ENCODE measurements around the gene MTTP. TPM values are rescaled to one million over a fixed set of nuclear protein-coding genes. Genes with fewer than 3 reads are reported as not detected.

Gene MTTP
- total and polyA plus RNA-seq, 2 donors, result 0.34 to 0.42 TPM

DNA sequence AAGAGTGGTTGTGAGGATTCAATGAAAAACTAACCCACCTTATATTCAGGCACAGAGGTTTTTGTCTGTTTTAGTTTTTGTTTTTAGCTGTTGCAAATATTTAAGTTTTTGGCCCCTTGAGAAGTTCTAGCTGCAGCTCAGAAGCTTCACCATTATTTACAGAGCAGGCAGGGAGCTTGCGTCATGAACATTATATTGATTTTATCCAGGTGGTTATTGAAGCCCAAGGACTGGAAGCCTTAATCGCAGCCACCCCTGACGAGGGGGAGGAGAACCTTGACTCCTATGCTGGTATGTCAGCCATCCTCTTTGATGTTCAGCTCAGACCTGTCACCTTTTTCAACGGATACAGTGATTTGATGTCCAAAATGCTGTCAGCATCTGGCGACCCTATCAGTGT lies 38.1 kb downstream of the MTTP start:
- H3K9me3 ChIP-seq (ENCODE audit: control insufficient read depth in 2 of 2, insufficient read depth in 1 of 2, low read length in 1 of 2), result no peaks in the 10 kb centered on the region
- no peaks in the 10 kb centered on the region for H3K4me1 ChIP-seq (ENCODE audit: control insufficient read depth in 2 of 2, insufficient read depth in 2 of 2, low read length in 2 of 2)
- no peaks in the 10 kb centered on the region for H3K36me3 ChIP-seq (ENCODE audit: control insufficient read depth in 2 of 2, insufficient read depth in 2 of 2, low read length in 1 of 2)
- DNase-seq (ENCODE audit: low read depth in 6 of 9, low spot score in 9 of 9), result no peak
- no peak overlapping the region for H3K4me3 ChIP-seq (ENCODE audit: low read length in 2 of 2)
- H3K27ac ChIP-seq (ENCODE audit: low read depth in 1 of 2, low read length in 1 of 2), result no peak overlapping the region
- 84% methylated on average over 5 of the region's 5 CpGs for WGBS
- no peaks in the 10 kb centered on the region for H3K27me3 ChIP-seq (ENCODE audit: control insufficient read depth in 2 of 2, insufficient read depth in 1 of 2, low read length in 1 of 2)

DNA sequence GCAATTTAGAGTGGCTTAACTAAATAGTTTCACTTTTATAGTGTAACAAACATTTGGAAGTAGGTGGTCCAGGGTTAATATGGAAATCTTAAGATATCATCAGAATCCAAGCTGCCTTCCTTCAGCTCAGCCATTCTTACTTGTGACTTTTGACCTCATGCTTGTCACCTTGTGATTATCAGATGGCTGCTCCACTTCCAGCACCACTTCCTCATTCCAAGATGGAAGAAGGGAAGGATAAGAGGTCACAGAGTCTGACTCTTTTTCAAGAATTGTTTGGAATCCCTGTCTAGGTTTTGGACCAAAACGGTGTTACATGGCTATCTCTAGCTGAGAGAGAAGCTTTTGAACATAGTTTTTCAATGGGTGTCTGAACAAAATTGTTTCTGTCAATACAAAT lies 39.9 kb downstream of the MTTP start:
- 77% methylated on average over 1 of the region's 1 CpG for WGBS
- Histone ChIP-seq H3K4me1 (ENCODE audit: control insufficient read depth in 2 of 2, insufficient read depth in 2 of 2, low read length in 2 of 2) (no peaks in the 10 kb centered on the region), H3K9me3 (ENCODE audit: control insufficient read depth in 2 of 2, insufficient read depth in 1 of 2, low read length in 1 of 2) (no peaks in the 10 kb centered on the region), H3K36me3 (ENCODE audit: control insufficient read depth in 2 of 2, insufficient read depth in 2 of 2, low read length in 1 of 2) (no peaks in the 10 kb centered on the region), H3K4me3 (ENCODE audit: low read length in 2 of 2) (no peak overlapping the region), H3K27ac (ENCODE audit: low read depth in 1 of 2, low read length in 1 of 2) (no peak overlapping the region), H3K27me3 (ENCODE audit: control insufficient read depth in 2 of 2, insufficient read depth in 1 of 2, low read length in 1 of 2) (no peaks in the 10 kb centered on the region)
- no peak for DNase-seq (ENCODE audit: low read depth in 6 of 9, low spot score in 9 of 9)

DNA sequence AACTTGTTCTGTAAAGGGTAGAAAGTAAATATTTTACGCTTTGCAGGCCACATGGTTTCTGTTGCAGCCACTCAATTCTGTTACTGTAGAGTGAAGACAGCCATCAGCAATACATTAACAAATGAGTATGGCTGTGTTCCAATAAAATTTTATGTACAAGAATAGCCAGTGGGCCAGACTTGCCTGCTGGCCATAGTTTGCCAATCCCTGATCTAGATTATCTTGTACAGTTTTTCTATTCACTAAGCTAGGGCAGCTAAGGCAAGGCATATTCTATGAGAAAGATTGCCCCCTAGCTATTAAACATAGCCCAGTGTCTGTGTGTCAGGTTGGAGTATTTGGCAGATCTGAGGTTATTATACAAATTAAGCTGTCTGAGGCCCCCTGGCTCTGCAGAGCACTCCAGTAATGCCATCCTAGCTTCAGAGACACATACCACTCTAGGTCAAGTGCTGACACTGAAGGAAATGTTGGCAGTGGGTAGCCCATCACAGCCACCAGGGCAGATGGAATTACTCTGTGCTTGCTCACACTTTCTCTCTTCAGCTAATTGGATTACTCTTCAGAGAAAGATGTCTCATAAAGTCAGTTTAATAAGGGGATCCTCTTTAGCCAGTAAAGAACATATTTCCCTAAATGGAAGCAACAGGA lies 40.7 kb downstream of the MTTP start:
- Histone ChIP-seq H3K27me3 (ENCODE audit: control insufficient read depth in 2 of 2, insufficient read depth in 1 of 2, low read length in 1 of 2) (no peaks in the 10 kb centered on the region), H3K27ac (ENCODE audit: low read depth in 1 of 2, low read length in 1 of 2) (no peak overlapping the region), H3K4me1 (ENCODE audit: control insufficient read depth in 2 of 2, insufficient read depth in 2 of 2, low read length in 2 of 2) (no peaks in the 10 kb centered on the region), H3K36me3 (ENCODE audit: control insufficient read depth in 2 of 2, insufficient read depth in 2 of 2, low read length in 1 of 2) (no peaks in the 10 kb centered on the region), H3K9me3 (ENCODE audit: control insufficient read depth in 2 of 2, insufficient read depth in 1 of 2, low read length in 1 of 2) (no peaks in the 10 kb centered on the region), H3K4me3 (ENCODE audit: low read length in 2 of 2) (no peak overlapping the region)
- 95% methylated on average over 1 of the region's 1 CpG for WGBS
- no peak for DNase-seq (ENCODE audit: low read depth in 6 of 9, low spot score in 9 of 9)

DNA sequence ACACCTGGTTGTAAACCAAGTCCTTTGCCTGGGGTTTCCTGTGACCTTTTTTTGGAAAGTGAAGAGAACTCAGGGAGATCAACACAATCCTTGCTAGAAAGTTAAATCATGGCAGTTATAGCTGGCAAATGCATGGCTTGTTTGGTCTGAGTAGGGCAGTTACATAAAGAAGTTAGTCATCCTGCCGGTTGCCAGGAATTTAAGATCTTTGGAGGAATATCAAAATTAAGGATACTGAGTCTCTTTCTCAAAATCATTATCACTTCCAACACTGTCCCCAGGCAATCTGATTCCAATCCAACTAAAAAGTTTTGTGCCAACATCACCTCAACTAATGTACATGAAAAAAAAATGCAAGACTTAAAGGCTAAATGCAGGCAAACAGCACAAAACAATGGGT lies 42.8 kb downstream of the MTTP start:
- Histone ChIP-seq H3K27ac (ENCODE audit: low read depth in 1 of 2, low read length in 1 of 2) (no peak overlapping the region), H3K9me3 (ENCODE audit: control insufficient read depth in 2 of 2, insufficient read depth in 1 of 2, low read length in 1 of 2) (no peaks in the 10 kb centered on the region), H3K36me3 (ENCODE audit: control insufficient read depth in 2 of 2, insufficient read depth in 2 of 2, low read length in 1 of 2) (no peaks in the 10 kb centered on the region), H3K4me1 (ENCODE audit: control insufficient read depth in 2 of 2, insufficient read depth in 2 of 2, low read length in 2 of 2) (no peaks in the 10 kb centered on the region), H3K27me3 (ENCODE audit: control insufficient read depth in 2 of 2, insufficient read depth in 1 of 2, low read length in 1 of 2) (no peaks in the 10 kb centered on the region), H3K4me3 (ENCODE audit: low read length in 2 of 2) (no peak overlapping the region)
- 98% methylated on average over 1 of the region's 1 CpG for WGBS
- DNase-seq (ENCODE audit: low read depth in 6 of 9, low spot score in 9 of 9), result no peak

DNA sequence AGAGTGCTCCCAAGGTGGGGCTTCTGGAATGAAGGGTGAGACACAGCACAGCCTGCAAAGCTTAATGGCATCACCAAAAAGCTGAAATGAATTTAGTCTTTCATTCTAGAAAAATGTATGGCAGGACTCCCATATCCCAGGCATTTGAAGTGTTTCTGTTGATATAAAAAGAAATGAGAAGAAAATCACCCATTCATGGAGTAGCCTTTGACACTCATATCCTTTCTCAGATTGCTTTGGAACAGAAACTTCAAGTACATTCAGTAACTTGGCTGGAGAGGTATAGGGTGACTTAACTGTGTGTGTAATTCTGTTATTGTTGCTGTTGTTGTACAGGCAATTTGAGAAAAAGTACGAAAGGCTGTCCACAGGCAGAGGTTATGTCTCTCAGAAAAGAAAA lies 47.7 kb downstream of the MTTP start:
- Histone ChIP-seq H3K4me3 (ENCODE audit: low read length in 2 of 2) (no peak overlapping the region), H3K27ac (ENCODE audit: low read depth in 1 of 2, low read length in 1 of 2) (no peak overlapping the region), H3K9me3 (ENCODE audit: control insufficient read depth in 2 of 2, insufficient read depth in 1 of 2, low read length in 1 of 2) (no peaks in the 10 kb centered on the region), H3K36me3 (ENCODE audit: control insufficient read depth in 2 of 2, insufficient read depth in 2 of 2, low read length in 1 of 2) (no peaks in the 10 kb centered on the region), H3K27me3 (ENCODE audit: control insufficient read depth in 2 of 2, insufficient read depth in 1 of 2, low read length in 1 of 2) (no peaks in the 10 kb centered on the region), H3K4me1 (ENCODE audit: control insufficient read depth in 2 of 2, insufficient read depth in 2 of 2, low read length in 2 of 2) (no peaks in the 10 kb centered on the region)
- WGBS, result 95% methylated on average over 1 of the region's 1 CpG
- DNase-seq (ENCODE audit: low read depth in 6 of 9, low spot score in 9 of 9), result no peak

DNA sequence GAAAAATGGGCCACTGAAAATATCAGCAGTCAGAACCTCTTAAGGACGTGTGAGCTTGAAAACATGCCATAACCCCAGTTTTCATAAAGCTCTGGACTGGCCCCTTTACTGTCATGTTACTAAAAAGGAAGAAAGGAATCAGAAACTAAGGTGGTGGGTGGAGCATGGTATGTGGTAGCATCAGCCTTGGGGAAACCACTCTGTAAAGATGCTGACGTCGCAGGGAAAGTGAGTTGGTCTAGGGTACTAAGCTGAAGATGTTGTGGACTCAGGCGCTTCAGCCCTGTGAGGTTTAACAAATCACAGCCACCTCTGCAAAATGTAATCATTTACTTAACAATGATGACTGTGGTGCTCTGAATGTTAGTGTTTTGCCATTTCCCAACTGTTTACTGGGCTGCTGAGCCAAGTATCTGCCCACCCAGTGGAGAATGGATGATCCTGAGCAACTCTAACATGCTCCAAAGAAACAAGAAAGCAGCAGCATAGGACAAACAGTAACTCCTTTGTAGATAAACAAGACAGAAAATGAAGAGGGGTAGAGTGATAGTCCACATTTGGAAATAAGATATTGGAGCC lies 49.6 kb downstream of the MTTP start:
- Histone ChIP-seq H3K4me3 (ENCODE audit: low read length in 2 of 2) (no peak overlapping the region), H3K27ac (ENCODE audit: low read depth in 1 of 2, low read length in 1 of 2) (no peak overlapping the region), H3K4me1 (ENCODE audit: control insufficient read depth in 2 of 2, insufficient read depth in 2 of 2, low read length in 2 of 2) (no peaks in the 10 kb centered on the region), H3K9me3 (ENCODE audit: control insufficient read depth in 2 of 2, insufficient read depth in 1 of 2, low read length in 1 of 2) (no peaks in the 10 kb centered on the region), H3K36me3 (ENCODE audit: control insufficient read depth in 2 of 2, insufficient read depth in 2 of 2, low read length in 1 of 2) (no peaks in the 10 kb centered on the region), H3K27me3 (ENCODE audit: control insufficient read depth in 2 of 2, insufficient read depth in 1 of 2, low read length in 1 of 2) (no peaks in the 10 kb centered on the region)
- WGBS, result 87% methylated on average over 4 of the region's 4 CpGs
- no peak for DNase-seq (ENCODE audit: low read depth in 6 of 9, low spot score in 9 of 9)

DNA sequence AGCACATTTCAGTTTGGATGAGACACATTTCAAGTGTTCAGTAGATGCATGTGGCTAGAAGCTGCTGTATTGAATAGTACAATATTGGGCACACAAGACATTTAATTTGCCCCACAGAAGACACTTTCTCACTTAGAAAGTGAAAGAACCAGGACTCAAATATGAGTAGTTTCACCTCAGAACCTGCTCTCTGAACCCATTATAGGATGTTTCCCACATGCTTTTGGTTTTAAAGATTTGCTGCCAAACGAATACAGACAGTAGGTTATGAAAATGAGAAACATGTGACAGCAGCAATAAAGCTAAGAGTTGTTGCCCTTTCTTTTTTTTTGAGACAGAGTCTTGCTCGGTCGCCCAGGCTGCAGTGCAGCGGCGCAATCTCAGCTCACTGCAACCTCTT lies 50.7 kb downstream of the MTTP start:
- no peaks in the 10 kb centered on the region for H3K27me3 ChIP-seq (ENCODE audit: control insufficient read depth in 2 of 2, insufficient read depth in 1 of 2, low read length in 1 of 2)
- no peak for DNase-seq (ENCODE audit: low read depth in 6 of 9, low spot score in 9 of 9)
- H3K36me3 ChIP-seq (ENCODE audit: control insufficient read depth in 2 of 2, insufficient read depth in 2 of 2, low read length in 1 of 2), result no peaks in the 10 kb centered on the region
- H3K27ac ChIP-seq (ENCODE audit: low read depth in 1 of 2, low read length in 1 of 2), result no peak overlapping the region
- WGBS, result 94% methylated on average over 5 of the region's 5 CpGs
- H3K9me3 ChIP-seq (ENCODE audit: control insufficient read depth in 2 of 2, insufficient read depth in 1 of 2, low read length in 1 of 2), result no peaks in the 10 kb centered on the region
- H3K4me1 ChIP-seq (ENCODE audit: control insufficient read depth in 2 of 2, insufficient read depth in 2 of 2, low read length in 2 of 2), result no peaks in the 10 kb centered on the region
- H3K4me3 ChIP-seq (ENCODE audit: low read length in 2 of 2), result no peak overlapping the region

DNA sequence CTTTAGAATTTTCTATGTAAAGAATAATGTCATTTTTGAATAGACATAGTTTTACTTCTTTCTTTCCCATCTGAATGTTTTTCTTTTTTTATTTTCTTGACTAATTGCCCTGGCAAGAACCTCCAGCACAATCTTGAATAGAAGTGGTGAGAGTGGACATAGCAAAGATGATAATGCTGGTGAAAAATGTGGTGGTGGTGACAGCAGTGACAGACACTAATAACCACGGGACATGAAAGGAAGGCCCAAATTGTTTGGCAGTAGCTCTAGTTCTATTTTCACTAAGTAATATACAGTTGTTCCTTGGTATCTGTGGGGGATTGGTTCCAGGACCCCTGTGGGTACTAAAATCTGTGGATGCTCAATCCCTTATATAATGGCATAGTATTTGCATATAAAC lies 53.4 kb downstream of the MTTP start:
- DNase-seq (ENCODE audit: low read depth in 6 of 9, low spot score in 9 of 9), result no peak
- Histone ChIP-seq H3K27ac (ENCODE audit: low read depth in 1 of 2, low read length in 1 of 2) (no peak overlapping the region), H3K9me3 (ENCODE audit: control insufficient read depth in 2 of 2, insufficient read depth in 1 of 2, low read length in 1 of 2) (no peaks in the 10 kb centered on the region), H3K36me3 (ENCODE audit: control insufficient read depth in 2 of 2, insufficient read depth in 2 of 2, low read length in 1 of 2) (no peaks in the 10 kb centered on the region), H3K4me1 (ENCODE audit: control insufficient read depth in 2 of 2, insufficient read depth in 2 of 2, low read length in 2 of 2) (no peaks in the 10 kb centered on the region), H3K4me3 (ENCODE audit: low read length in 2 of 2) (no peak overlapping the region), H3K27me3 (ENCODE audit: control insufficient read depth in 2 of 2, insufficient read depth in 1 of 2, low read length in 1 of 2) (no peaks in the 10 kb centered on the region)
- WGBS, result 91% methylated on average over 1 of the region's 1 CpG

DNA sequence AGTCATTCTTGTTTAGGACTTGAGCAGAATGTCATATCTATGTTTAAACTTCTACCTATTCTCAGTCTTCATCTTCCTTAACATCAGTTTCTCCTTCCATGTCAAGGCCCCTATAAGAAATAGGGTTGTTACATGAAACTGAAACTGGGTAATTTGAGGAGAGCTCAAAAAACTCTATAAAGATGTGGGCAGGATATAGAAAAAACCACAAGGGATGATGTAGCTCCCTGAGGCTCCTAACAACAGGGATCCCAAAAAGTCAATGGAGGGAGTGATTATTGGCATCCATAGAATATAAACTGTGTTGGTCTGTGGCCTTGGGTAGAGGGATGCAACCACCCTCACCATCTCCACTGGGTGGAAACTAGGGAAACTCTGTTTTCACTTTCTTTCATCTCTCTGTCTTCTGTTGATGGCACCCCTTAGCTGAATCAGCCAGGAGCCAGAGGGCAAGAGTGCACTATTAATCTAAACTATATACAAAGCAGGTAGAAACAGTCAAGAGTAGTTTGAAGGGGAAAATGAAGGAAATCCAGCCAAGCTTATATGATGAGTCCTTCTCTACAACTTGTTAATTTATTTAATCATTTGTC lies 55.4 kb downstream of the MTTP start:
- no peak overlapping the region for H3K4me3 ChIP-seq (ENCODE audit: low read length in 2 of 2)
- no peaks in the 10 kb centered on the region for H3K9me3 ChIP-seq (ENCODE audit: control insufficient read depth in 2 of 2, insufficient read depth in 1 of 2, low read length in 1 of 2)
- no peaks in the 10 kb centered on the region for H3K27me3 ChIP-seq (ENCODE audit: control insufficient read depth in 2 of 2, insufficient read depth in 1 of 2, low read length in 1 of 2)
- H3K4me1 ChIP-seq (ENCODE audit: control insufficient read depth in 2 of 2, insufficient read depth in 2 of 2, low read length in 2 of 2), result no peaks in the 10 kb centered on the region
- no peaks in the 10 kb centered on the region for H3K36me3 ChIP-seq (ENCODE audit: control insufficient read depth in 2 of 2, insufficient read depth in 2 of 2, low read length in 1 of 2)
- no peak for DNase-seq (ENCODE audit: low read depth in 6 of 9, low spot score in 9 of 9)
- no peak overlapping the region for H3K27ac ChIP-seq (ENCODE audit: low read depth in 1 of 2, low read length in 1 of 2)
